ENCODE measurements around the gene PCGF5. TPM values are rescaled to one million over a fixed set of nuclear protein-coding genes. Genes with fewer than 3 reads are reported as not detected.

The PCGF5 gene
- total and polyA plus RNA-seq, 9 of the 15 experiments (the other 6 are each of a cell fraction or from before 2014, with no cell fraction given) = 10.9 to 40.0 (median 20.3) TPM

DNA sequence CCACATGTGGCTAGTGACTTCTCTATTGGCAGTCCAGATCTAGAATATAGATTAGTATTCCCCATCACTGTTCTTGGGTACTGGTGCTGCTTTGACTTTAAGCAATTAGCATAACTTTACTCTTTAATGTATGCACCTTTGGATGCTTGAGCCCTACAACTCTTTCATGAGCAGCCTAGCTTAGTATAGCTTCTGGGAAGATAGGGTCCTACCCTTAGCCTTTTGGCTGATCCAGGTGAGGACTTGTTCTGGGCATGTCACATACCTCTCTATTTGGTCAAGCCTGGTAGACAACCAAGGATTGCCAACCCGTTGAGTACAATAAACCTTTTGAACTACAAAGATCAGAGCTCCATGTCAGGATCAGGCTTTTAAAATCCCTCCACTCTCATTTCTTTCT lies 17.7 kb downstream of the PCGF5 start:
- DNase-seq (ENCODE audit: extremely low read depth in 1 of 4, low spot score in 3 of 4) (no peak), ATAC-seq (no peak), FAIRE-seq (no peak)
- in situ Hi-C loops (cut with MboI) (no loop called here), intact Hi-C loops (cut with micrococcal nuclease) (no loop called here)
- Histone ChIP-seq H3K4me1 (replicated peaks in 1 of 2; ENCODE audit: control insufficient read depth in 2 of 2, insufficient read depth in 2 of 2, low read length in 2 of 2) (no peaks in the 10 kb centered on the region), H3K9me3 (replicated peaks; ENCODE audit: control insufficient read depth, insufficient read depth, low read depth, low read length) (no peaks in the 10 kb centered on the region), H3K27me3 (ENCODE audit: control insufficient read depth in 2 of 2, insufficient read depth in 2 of 2, low read length in 2 of 2) (no peaks in the 10 kb centered on the region), H3K4me3 (no peak overlapping the region), H3K27ac (ENCODE audit: extremely low read depth, low read depth, low read length) (no peak overlapping the region), H2AFZ (ENCODE audit: low read depth, low read length) (no peak overlapping the region), H3K9me1 (ENCODE audit: control insufficient read depth, insufficient read depth, low read length) (no peaks in the 10 kb centered on the region), H3K79me2 (ENCODE audit: control insufficient read depth, insufficient read depth, low read length) (no peaks in the 10 kb centered on the region; the same call in 2 of the 3 replicates), H4K20me1 (replicated peaks; ENCODE audit: control insufficient read depth, insufficient read depth, low read length) (no peaks in the 10 kb centered on the region), H3K4me2 (ENCODE audit: insufficient read depth, low read length) (no peak overlapping the region), H3K9ac (ENCODE audit: insufficient read depth in 1 of 2, low read depth in 2 of 2, low read length in 2 of 2) (no peak overlapping the region), H3K36me3 (ENCODE audit: control insufficient read depth, insufficient read depth, low read length) (no peaks in the 10 kb centered on the region)
- ChIA-PET CTCF (ENCODE audit: low intra/inter-chr PET ratio) (no interaction called here), POLR2A (interaction anchor here (1.1 to 1.2 kb wide), 2 partner anchors 9 to 38 kb away, joined by 3 read pairs; no protein-coding TSS in a partner anchor)
- WGBS (ENCODE audit: insufficient coverage, low coverage, missing lambda C conversion rate) = 29% methylated on average over 1 of the region's 1 CpG
- no TSS peak for BruUV-seq (replicated peaks)
- no peak for TF ChIP-seq CXXC5 (CRISPR knock-in tag; IDR thresholded peaks at IDR 0.05)
- TF ChIP-seq, protein P1, sequence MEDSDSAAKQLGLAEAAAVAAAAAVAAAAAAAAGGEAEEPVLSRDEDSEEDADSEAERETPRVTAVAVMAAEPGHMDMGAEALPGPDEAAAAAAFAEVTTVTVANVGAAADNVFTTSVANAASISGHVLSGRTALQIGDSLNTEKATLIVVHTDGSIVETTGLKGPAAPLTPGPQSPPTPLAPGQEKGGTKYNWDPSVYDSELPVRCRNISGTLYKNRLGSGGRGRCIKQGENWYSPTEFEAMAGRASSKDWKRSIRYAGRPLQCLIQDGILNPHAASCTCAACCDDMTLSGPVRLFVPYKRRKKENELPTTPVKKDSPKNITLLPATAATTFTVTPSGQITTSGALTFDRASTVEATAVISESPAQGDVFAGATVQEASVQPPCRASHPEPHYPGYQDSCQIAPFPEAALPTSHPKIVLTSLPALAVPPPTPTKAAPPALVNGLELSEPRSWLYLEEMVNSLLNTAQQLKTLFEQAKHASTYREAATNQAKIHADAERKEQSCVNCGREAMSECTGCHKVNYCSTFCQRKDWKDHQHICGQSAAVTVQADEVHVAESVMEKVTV (CRISPR knock-in tag; IDR thresholded peaks at IDR 0.05) = no peak
- no peak for TF ChIP-seq NFE2L1 (tag; IDR thresholded peaks at IDR 0.05; ENCODE audit: borderline replicate concordance, low read depth)
- no peak for TF ChIP-seq ZNF239 (CRISPR knock-in tag; IDR thresholded peaks at IDR 0.05)
- no peak for TF ChIP-seq ZNF717 (CRISPR knock-in tag; IDR thresholded peaks at IDR 0.05)
- TF ChIP-seq, protein P2, sequence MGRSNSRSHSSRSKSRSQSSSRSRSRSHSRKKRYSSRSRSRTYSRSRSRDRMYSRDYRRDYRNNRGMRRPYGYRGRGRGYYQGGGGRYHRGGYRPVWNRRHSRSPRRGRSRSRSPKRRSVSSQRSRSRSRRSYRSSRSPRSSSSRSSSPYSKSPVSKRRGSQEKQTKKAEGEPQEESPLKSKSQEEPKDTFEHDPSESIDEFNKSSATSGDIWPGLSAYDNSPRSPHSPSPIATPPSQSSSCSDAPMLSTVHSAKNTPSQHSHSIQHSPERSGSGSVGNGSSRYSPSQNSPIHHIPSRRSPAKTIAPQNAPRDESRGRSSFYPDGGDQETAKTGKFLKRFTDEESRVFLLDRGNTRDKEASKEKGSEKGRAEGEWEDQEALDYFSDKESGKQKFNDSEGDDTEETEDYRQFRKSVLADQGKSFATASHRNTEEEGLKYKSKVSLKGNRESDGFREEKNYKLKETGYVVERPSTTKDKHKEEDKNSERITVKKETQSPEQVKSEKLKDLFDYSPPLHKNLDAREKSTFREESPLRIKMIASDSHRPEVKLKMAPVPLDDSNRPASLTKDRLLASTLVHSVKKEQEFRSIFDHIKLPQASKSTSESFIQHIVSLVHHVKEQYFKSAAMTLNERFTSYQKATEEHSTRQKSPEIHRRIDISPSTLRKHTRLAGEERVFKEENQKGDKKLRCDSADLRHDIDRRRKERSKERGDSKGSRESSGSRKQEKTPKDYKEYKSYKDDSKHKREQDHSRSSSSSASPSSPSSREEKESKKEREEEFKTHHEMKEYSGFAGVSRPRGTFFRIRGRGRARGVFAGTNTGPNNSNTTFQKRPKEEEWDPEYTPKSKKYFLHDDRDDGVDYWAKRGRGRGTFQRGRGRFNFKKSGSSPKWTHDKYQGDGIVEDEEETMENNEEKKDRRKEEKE (IDR thresholded peaks at IDR 0.05; ENCODE audit: borderline replicate concordance in 1 of 2, control insufficient read depth in 1 of 2, low read depth in 2 of 2, low read length in 1 of 2) = no peak
- no peak for TF ChIP-seq TAF9B (IDR thresholded peaks at IDR 0.05; ENCODE audit: partially characterized antibody)
- TF ChIP-seq, protein P3, sequence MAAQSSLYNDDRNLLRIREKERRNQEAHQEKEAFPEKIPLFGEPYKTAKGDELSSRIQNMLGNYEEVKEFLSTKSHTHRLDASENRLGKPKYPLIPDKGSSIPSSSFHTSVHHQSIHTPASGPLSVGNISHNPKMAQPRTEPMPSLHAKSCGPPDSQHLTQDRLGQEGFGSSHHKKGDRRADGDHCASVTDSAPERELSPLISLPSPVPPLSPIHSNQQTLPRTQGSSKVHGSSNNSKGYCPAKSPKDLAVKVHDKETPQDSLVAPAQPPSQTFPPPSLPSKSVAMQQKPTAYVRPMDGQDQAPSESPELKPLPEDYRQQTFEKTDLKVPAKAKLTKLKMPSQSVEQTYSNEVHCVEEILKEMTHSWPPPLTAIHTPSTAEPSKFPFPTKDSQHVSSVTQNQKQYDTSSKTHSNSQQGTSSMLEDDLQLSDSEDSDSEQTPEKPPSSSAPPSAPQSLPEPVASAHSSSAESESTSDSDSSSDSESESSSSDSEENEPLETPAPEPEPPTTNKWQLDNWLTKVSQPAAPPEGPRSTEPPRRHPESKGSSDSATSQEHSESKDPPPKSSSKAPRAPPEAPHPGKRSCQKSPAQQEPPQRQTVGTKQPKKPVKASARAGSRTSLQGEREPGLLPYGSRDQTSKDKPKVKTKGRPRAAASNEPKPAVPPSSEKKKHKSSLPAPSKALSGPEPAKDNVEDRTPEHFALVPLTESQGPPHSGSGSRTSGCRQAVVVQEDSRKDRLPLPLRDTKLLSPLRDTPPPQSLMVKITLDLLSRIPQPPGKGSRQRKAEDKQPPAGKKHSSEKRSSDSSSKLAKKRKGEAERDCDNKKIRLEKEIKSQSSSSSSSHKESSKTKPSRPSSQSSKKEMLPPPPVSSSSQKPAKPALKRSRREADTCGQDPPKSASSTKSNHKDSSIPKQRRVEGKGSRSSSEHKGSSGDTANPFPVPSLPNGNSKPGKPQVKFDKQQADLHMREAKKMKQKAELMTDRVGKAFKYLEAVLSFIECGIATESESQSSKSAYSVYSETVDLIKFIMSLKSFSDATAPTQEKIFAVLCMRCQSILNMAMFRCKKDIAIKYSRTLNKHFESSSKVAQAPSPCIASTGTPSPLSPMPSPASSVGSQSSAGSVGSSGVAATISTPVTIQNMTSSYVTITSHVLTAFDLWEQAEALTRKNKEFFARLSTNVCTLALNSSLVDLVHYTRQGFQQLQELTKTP (IDR thresholded peaks at IDR 0.05; ENCODE audit: low read depth in 1 of 2, partially characterized antibody in 2 of 2) = no peak
- no peak for TF ChIP-seq PYGO2 (tag; IDR thresholded peaks at IDR 0.05)
- TF ChIP-seq SUPT5H (IDR thresholded peaks at IDR 0.05) = no peak
- no peak for TF ChIP-seq KDM2B (CRISPR knock-in tag; IDR thresholded peaks at IDR 0.05)
- no peak for TF ChIP-seq ZNF57 (CRISPR knock-in tag; IDR thresholded peaks at IDR 0.05)
- TF ChIP-seq FIP1L1 (IDR thresholded peaks at IDR 0.05; ENCODE audit: low read depth, low read length, poor library complexity, severe bottlenecking) = no peak
- no peak for TF ChIP-seq NFYB (IDR thresholded peaks at IDR 0.05; ENCODE audit: extremely low read depth, insufficient read length)
